Parathyroid adenoma (tissue), 2 donors: ENCODE results near the gene DPCD.

ENCODE experiments used
- H2AFZ ChIP-seq: fragments of 300-600 bp; sonication (generic); one replicate; pipeline ENCODE4 v1.7.0; 2017; ENCODE audit warnings: antibody characterized with exemption, mild to moderate bottlenecking
- H3K27ac ChIP-seq: fragments of 300-600 bp; sonication (generic); one replicate; pipeline ENCODE4 v1.7.0; 2017
- H3K27me3 ChIP-seq: fragments of 300-600 bp; sonication (generic); one replicate; pipeline ENCODE4 v1.7.0; 2017; ENCODE audit warnings: low read length; ENCODE audit not compliant: control insufficient read depth, insufficient read depth
- H3K36me3 ChIP-seq: fragments of 300-600 bp; sonication (generic); one replicate; pipeline ENCODE4 v1.7.0; 2017; ENCODE audit warnings: low read length; ENCODE audit not compliant: control insufficient read depth, insufficient read depth
- H3K4me1 ChIP-seq: fragments of 300-600 bp; sonication (generic); one replicate; pipeline ENCODE4 v1.7.0; 2017; ENCODE audit warnings: control low read depth
- H3K4me2 ChIP-seq: fragments of 300-600 bp; sonication (generic); one replicate; pipeline ENCODE4 v1.7.0; 2017; ENCODE audit warnings: low read length
- H3K4me3 ChIP-seq: fragments of 300-600 bp; sonication (generic); one replicate; pipeline ENCODE4 v1.7.0; 2017; ENCODE audit warnings: low read depth, low read length
- H3K79me2 ChIP-seq: fragments of 300-600 bp; sonication (generic); one replicate; pipeline ENCODE4 v1.7.0; 2017; ENCODE audit warnings: control low read depth
- H3K9ac ChIP-seq: fragments of 300-600 bp; sonication (generic); one replicate; pipeline ENCODE4 v1.7.0; 2017; ENCODE audit warnings: mild to moderate bottlenecking
- H3K9me3 ChIP-seq: fragments of 300-600 bp; sonication (generic); one replicate; pipeline ENCODE4 v1.7.0; 2017; ENCODE audit warnings: low read length; ENCODE audit not compliant: control insufficient read depth
- TF ChIP-seq, protein P1 (sequence below): fragments of 300-600 bp; sonication (generic); IDR thresholded peaks from one replicate; pipeline ENCODE4 v1.7.0; 2017; ENCODE audit warnings: antibody characterized with exemption, mild to moderate bottlenecking
- donor health status: primary hyperparathyroidism.

DPCD gene

DNA sequence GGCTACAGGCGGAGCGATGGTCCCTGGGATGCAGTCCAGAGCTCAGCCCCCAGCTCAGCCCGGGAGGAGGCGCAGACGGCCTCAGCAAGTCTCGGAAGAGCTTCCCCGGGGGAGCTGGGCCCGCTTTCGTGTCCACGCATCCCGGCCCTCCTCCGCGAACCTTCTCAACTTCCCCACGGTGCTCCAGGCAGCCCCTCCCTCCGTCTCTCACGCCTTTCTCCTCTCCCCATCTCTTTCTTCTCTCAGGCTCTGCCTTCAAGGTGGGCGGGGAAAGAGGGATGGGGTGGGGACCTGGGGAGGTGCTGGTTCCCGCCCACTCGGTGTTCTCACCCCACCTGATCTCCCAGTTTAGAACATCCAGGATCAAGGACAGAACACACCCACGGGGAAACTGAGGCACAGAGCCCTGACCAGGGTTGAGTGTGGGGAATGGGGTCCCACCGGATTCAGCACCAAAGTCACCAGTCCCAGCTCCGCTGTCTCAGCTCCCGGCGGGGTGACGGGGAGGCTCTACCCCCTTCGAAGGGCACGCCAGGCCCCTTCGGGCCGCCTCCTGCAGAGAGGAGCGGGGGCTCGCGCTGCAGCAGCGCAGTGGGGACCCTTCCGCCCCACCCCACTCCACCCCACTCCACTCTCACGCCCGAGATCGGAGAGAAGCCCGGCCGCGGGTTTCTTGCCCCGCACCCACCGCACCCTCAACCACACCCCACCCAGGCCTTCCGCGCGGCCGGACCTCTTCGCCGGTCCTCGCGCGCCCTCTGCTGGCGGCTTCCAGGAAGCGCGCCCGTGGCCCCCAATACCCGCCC is 18.3 kb upstream of the DPCD start:
- H3K4me1 ChIP-seq, result peaks cover 14% of the 10 kb centered on the region
- H3K9me3 ChIP-seq, result no peaks in the 10 kb centered on the region
- peak overlapping the region; percentile 100 for H2AFZ ChIP-seq
- TF ChIP-seq, protein P1, sequence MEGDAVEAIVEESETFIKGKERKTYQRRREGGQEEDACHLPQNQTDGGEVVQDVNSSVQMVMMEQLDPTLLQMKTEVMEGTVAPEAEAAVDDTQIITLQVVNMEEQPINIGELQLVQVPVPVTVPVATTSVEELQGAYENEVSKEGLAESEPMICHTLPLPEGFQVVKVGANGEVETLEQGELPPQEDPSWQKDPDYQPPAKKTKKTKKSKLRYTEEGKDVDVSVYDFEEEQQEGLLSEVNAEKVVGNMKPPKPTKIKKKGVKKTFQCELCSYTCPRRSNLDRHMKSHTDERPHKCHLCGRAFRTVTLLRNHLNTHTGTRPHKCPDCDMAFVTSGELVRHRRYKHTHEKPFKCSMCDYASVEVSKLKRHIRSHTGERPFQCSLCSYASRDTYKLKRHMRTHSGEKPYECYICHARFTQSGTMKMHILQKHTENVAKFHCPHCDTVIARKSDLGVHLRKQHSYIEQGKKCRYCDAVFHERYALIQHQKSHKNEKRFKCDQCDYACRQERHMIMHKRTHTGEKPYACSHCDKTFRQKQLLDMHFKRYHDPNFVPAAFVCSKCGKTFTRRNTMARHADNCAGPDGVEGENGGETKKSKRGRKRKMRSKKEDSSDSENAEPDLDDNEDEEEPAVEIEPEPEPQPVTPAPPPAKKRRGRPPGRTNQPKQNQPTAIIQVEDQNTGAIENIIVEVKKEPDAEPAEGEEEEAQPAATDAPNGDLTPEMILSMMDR, result peak; percentile 93
- H3K79me2 ChIP-seq, result no peaks in the 10 kb centered on the region
- no peaks in the 10 kb centered on the region for H3K36me3 ChIP-seq
- H3K9ac ChIP-seq, result peak overlapping the region; percentile 80
- H3K27me3 ChIP-seq, result peaks cover 14% of the 10 kb centered on the region
- peak overlapping the region; percentile 64 for H3K4me2 ChIP-seq
- H3K4me3 ChIP-seq, result peak overlapping the region; percentile 30
- no peak overlapping the region for H3K27ac ChIP-seq

DNA sequence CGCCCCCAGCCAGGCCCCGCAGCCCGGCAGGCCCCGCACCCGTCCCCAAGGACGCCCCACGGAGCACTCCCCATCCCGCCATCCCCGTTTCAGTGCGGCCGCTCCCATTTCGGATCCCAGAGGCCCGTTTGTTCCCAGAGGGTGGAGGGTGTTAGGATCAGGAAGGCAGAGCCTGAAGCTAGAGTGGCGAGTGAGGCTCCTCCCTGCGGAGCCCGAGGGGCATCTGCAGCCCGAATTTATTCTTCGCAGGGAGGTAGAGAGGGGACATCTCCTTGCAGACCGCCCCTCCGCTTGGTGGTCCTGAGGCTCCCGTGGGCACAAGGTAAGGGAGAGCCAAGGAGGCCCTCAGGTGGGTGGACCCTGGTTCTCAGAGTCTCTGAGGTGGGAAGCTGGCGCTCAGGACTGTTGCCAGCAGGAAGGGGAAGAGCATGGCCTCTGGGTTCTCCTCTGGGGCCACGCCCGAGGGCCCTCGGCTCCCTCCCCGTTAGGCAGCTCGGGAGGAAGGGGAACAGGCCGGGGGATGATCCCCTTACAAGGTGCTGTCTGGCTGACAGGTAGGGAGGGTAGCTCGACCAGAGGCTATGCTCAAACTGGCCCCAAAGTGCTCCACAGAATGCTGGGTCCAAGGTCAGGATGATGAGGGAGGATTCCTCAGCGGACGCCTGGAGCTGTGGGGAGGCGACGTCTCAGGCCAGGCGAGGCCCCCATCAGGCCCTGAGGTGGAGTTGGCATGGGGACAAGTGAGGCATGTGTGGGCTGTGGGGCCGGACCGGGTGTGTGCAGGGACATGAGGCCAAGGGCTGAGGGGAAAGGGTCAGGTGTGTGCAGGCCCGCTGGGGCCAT is 17.5 kb upstream of the DPCD start:
- H2AFZ ChIP-seq, result peak overlapping the region; percentile 100
- peak overlapping the region; percentile 30 for H3K4me3 ChIP-seq
- peak overlapping the region; percentile 64 for H3K4me2 ChIP-seq
- peak overlapping the region; percentile 80 for H3K9ac ChIP-seq
- TF ChIP-seq, protein P1, result no peak
- peak overlapping the region; percentile 11 for H3K27ac ChIP-seq
- peaks cover 14% of the 10 kb centered on the region for H3K4me1 ChIP-seq
- H3K79me2 ChIP-seq, result no peaks in the 10 kb centered on the region
- no peaks in the 10 kb centered on the region for H3K36me3 ChIP-seq
- H3K9me3 ChIP-seq, result no peaks in the 10 kb centered on the region
- peaks cover 8% of the 10 kb centered on the region for H3K27me3 ChIP-seq

DNA sequence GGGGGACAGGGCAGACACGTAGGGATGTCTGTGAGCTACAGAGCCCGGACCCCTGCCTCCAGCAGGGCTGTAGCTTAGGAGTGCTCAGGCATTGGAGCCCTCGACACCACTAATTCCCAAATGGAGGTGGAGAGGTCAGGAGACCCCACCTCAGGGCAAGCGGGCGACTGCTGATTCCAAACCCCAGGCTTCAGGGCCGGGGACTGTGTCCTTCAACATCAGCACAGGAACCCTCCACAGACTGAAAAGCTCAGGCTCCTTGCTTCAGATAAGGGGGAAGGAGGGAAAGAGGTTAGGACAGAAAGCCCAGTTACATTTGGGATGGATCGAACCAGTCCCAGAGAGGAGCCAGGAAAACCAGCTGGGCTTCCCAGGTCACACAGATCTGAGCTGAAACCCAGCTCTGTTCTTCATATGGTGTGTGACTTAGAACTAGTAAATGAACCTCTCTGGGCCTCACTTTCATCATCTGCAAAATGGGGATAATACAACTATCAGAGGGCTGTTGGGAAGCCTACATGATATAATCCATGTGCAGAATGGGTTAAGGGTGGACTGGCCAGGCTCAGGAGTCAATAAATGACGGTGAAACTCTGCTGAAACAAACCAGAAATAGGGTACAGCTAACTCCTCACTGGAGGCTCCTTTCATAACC is 16.7 kb upstream of the DPCD start:
- Histone ChIP-seq H3K4me2 (no peak overlapping the region), H2AFZ (no peak overlapping the region), H3K36me3 (no peaks in the 10 kb centered on the region), H3K79me2 (no peaks in the 10 kb centered on the region), H3K9me3 (no peaks in the 10 kb centered on the region), H3K9ac (no peak overlapping the region), H3K27ac (no peak overlapping the region), H3K4me1 (peaks cover 14% of the 10 kb centered on the region), H3K27me3 (peaks cover 8% of the 10 kb centered on the region), H3K4me3 (no peak overlapping the region)
- TF ChIP-seq, protein P1, result no peak

DNA sequence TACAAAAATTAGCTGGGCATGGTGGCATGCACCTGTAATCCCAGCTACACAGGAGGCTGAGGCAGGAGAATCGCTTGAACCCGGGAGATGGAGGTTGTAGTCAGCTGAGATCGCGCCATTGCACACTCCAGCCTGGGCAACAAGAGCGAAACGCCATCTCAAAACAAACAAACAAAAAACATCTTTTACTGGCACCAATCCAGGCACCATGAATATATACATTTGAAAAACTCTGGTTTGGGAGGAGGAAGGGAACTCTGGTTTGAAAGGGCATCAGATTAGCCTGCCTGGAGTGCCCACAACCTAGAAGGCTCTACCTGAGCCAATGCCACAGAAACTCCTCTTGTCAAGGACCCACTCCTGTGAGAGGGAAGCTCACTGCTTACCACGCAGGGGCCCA is 16.0 kb upstream of the DPCD start:
- H2AFZ ChIP-seq, result no peak overlapping the region
- H3K9me3 ChIP-seq, result no peaks in the 10 kb centered on the region
- no peaks in the 10 kb centered on the region for H3K79me2 ChIP-seq
- H3K27me3 ChIP-seq, result peaks cover 8% of the 10 kb centered on the region
- H3K4me2 ChIP-seq, result no peak overlapping the region
- no peak overlapping the region for H3K4me3 ChIP-seq
- TF ChIP-seq, protein P1, result no peak
- H3K4me1 ChIP-seq, result peaks cover 14% of the 10 kb centered on the region
- no peak overlapping the region for H3K9ac ChIP-seq
- H3K36me3 ChIP-seq, result no peaks in the 10 kb centered on the region
- no peak overlapping the region for H3K27ac ChIP-seq
